Stimulated activated CD4-positive, alpha-beta T cell treated with anti-CD3 and anti-CD28 coated beads, Interleukin-2, amount 100 ng/mL, for 24 hours (primary cell): ENCODE measurements around the gene UGCG.
"Not testable (repeated sequence)": the region's sequence is repeated elsewhere in the genome, so short reads cannot be mapped to it uniquely, and the experiment has no call there.

Experiments used
- DNase-seq, 2 donors: peaks; one replicate each; pipeline ENCODE4 v3.0.0-alpha.2; 2020

Gene UGCG

GRCh38 chr9:111891910-111892499, 4.6 kb upstream of the UGCG start:
- DNase-seq, result no peak

GRCh38 chr9:111896942-111897600, 457 bp downstream of the UGCG start:
- DNase-seq, result peak in 1 of 2 donors; percentile 39

GRCh38 chr9:111897601-111898137, 1.1 kb downstream of the UGCG start:
- peak in 1 of 2 donors; percentile 21 for DNase-seq

GRCh38 chr9:111898331-111899096, 1.9 kb downstream of the UGCG start:
- no peak for DNase-seq

GRCh38 chr9:111900151-111900857, 3.7 kb downstream of the UGCG start:
- DNase-seq, result no peak

GRCh38 chr9:111900858-111901612, 4.4 kb downstream of the UGCG start:
- no peak for DNase-seq

- no peak for DNase-seq
These were observed 6.0 kb downstream of the UGCG start for GRCh38 chr9:111902391-111903139.

GRCh38 chr9:111903535-111903934, 6.9 kb downstream of the UGCG start:
- not testable (repeated sequence) for DNase-seq

- DNase-seq, result no peak
These were observed 7.4 kb downstream of the UGCG start for GRCh38 chr9:111904026-111904425.

- no peak for DNase-seq
These were observed 8.3 kb downstream of the UGCG start for GRCh38 chr9:111904891-111905291.

GRCh38 chr9:111907147-111907546, 10.5 kb downstream of the UGCG start:
- DNase-seq, result no peak

- no peak for DNase-seq
These were observed 12.8 kb downstream of the UGCG start for GRCh38 chr9:111909444-111909843.

- DNase-seq, result peak in 1 of 2 donors; percentile 19
These were observed 13.8 kb downstream of the UGCG start for GRCh38 chr9:111910428-111910827.

GRCh38 chr9:111913159-111913558, 16.5 kb downstream of the UGCG start:
- DNase-seq, result no peak

- DNase-seq, result no peak
These were observed 18.3 kb downstream of the UGCG start for GRCh38 chr9:111914749-111915424.

GRCh38 chr9:111915425-111915758, 18.8 kb downstream of the UGCG start:
- DNase-seq, result no peak

- peak; percentile 38 to 39 for DNase-seq
These were observed 19.6 kb downstream of the UGCG start for GRCh38 chr9:111916234-111916645.

- DNase-seq, result no peak
These were observed 20.6 kb downstream of the UGCG start for GRCh38 chr9:111917201-111917600.

GRCh38 chr9:111917980-111918379, 21.4 kb downstream of the UGCG start:
- DNase-seq, result no peak

- DNase-seq, result no peak
These were observed 23.3 kb downstream of the UGCG start for GRCh38 chr9:111919875-111920274.

GRCh38 chr9:111920531-111920930, 23.9 kb downstream of the UGCG start:
- DNase-seq, result no peak
